K562 (cell line): ENCODE results near the gene FOXP3. TPM values are rescaled to one million over a fixed set of nuclear protein-coding genes. Genes with fewer than 3 reads are reported as not detected.

Experiments used
- ATAC-seq: fragments of 200-7000 bp; cut with Tn5 transposase; 3 replicates; pipeline ENCODE4 v1.9.1; 2020; ENCODE audit warnings: moderate library complexity
- BruUV-seq: library from RNA; stranded (reverse); fragments of 400-500 nt; replicated peaks from 2 replicates; lab custom pipeline; 2021; lab: Mats Ljungman, UMichigan
- CTCF ChIA-PET: fragments of 300-600 bp; formaldehyde crosslinking; extraction: SDS; loops from one replicate; lab custom pipeline; 2021; ENCODE audit warnings: low intra/inter-chr PET ratio; lab: Yijun Ruan, JAX
- POLR2A ChIA-PET: fragments of 300-600, 350-650 bp; sonication (Branson Sonifier 250); formaldehyde crosslinking; extraction: SDS; loops from one replicate; lab custom pipeline; 2021; ENCODE audit warnings: antibody characterized with exemption, inconsistent platforms; lab: Yijun Ruan, JAX
- DNase-seq, 4 experiments: peaks; one replicate each; pipeline versions ENCODE4 v3.0.0 to v3.0.0-alpha.2; 2011 to 2018; ENCODE audit warnings: low spot score in 3 of 4, mixed read lengths in 3 of 4; ENCODE audit errors: extremely low read depth in 1 of 4
- FAIRE-seq: peaks from 2 replicates; lab custom pipeline; 2011; peaks lifted over from hg19 to GRCh38; lab: Jason Lieb, UNC
- H2AFZ ChIP-seq: 2 replicates; pipeline ENCODE4 v1.6.0; 2011; ENCODE audit warnings: low read depth, low read length, control low read depth, inconsistent platforms
- H3K27ac ChIP-seq: fragments of 200-600 bp; 3 replicates; pipeline ENCODE4 v1.8.0; 2011; ENCODE audit warnings: low read depth, mild to moderate bottlenecking, control low read depth, inconsistent platforms, low read length, moderate library complexity, mixed read lengths; ENCODE audit errors: extremely low read depth
- H3K27me3 ChIP-seq, 2 experiments: fragments of 300-600 bp in 1 of 2; 2 replicates in 1 of 2; 3 replicates in 1 of 2; pipeline versions ENCODE4 v1.6.0 to v1.8.0; 2011; ENCODE audit warnings: inconsistent platforms in 2 of 2, low read length in 2 of 2, mild to moderate bottlenecking in 1 of 2, mixed read lengths in 1 of 2, moderate library complexity in 1 of 2; ENCODE audit not compliant: control insufficient read depth in 2 of 2, insufficient read depth in 2 of 2
- H3K36me3 ChIP-seq: fragments of 300-600 bp; 3 replicates; pipeline ENCODE4 v1.8.0; 2011; ENCODE audit warnings: mild to moderate bottlenecking, low read length, inconsistent platforms; ENCODE audit not compliant: control insufficient read depth, insufficient read depth
- H3K4me1 ChIP-seq, 2 experiments: fragments of 200-600 bp in 1 of 2; replicated peaks in 1 of 2; 2 replicates in 1 of 2; 3 replicates in 1 of 2; pipeline versions ENCODE4 v1.5.1 to v1.8.0; 2011; ENCODE audit warnings: inconsistent platforms in 2 of 2, low read length in 2 of 2, mild to moderate bottlenecking in 1 of 2, mixed read lengths in 1 of 2, moderate library complexity in 1 of 2; ENCODE audit not compliant: control insufficient read depth in 2 of 2, insufficient read depth in 2 of 2
- H3K4me2 ChIP-seq: 2 replicates; pipeline ENCODE4 v1.6.1; 2011; ENCODE audit warnings: low read length, control low read depth, inconsistent platforms, mixed read lengths; ENCODE audit not compliant: insufficient read depth
- H3K4me3 ChIP-seq: fragments of 200-600 bp; sonication (generic), shearing (Covaris generic); 2 replicates; pipeline ENCODE4 v1.5.1; 2016; ENCODE audit warnings: control low read depth, inconsistent platforms
- H3K79me2 ChIP-seq: fragments of 200-600 bp; 3 replicates; pipeline ENCODE4 v1.8.0; 2011; ENCODE audit warnings: low read length, inconsistent platforms; ENCODE audit not compliant: control insufficient read depth, insufficient read depth
- H3K9ac ChIP-seq, 2 experiments: 2 replicates each; pipeline versions ENCODE4 v1.6.0 to v1.6.1; 2011; ENCODE audit warnings: low read depth in 2 of 2, low read length in 2 of 2, control low read depth in 1 of 2, inconsistent platforms in 1 of 2, mild to moderate bottlenecking in 1 of 2, mixed read lengths in 1 of 2; ENCODE audit not compliant: insufficient read depth in 1 of 2
- H3K9me1 ChIP-seq: one replicate; pipeline ENCODE4 v1.6.0; 2011; ENCODE audit warnings: inconsistent platforms, mild to moderate bottlenecking, low read length, moderate library complexity; ENCODE audit not compliant: control insufficient read depth, insufficient read depth
- H3K9me3 ChIP-seq: replicated peaks from 2 replicates; pipeline ENCODE4 v1.5.1; 2011; ENCODE audit warnings: low read depth, low read length, inconsistent platforms; ENCODE audit not compliant: control insufficient read depth, insufficient read depth
- H4K20me1 ChIP-seq: replicated peaks from 2 replicates; pipeline ENCODE4 v1.6.1; 2011; ENCODE audit warnings: low read length, inconsistent platforms, mixed read lengths; ENCODE audit not compliant: control insufficient read depth, insufficient read depth
- CHD1 ChIP-seq: fragments of 200-600 bp; sonication (generic); IDR thresholded peaks from one replicate; pipeline ENCODE4 v1.6.1; 2012; ENCODE audit warnings: mild to moderate bottlenecking, moderate library complexity, low read length, inconsistent platforms
- GATA2 ChIP-seq: sonication (generic); formaldehyde crosslinking; IDR thresholded peaks from 2 replicates; pipeline ENCODE4 v1.4.0; 2020; ENCODE audit warnings: mild to moderate bottlenecking, missing genetic modification reagents
- RAD51 ChIP-seq: fragments of 450-650 bp; IDR thresholded peaks from 2 replicates; pipeline ENCODE4 v1.7.1; 2016; ENCODE audit warnings: low read depth, mild to moderate bottlenecking, borderline replicate concordance
- WGBS: fragments of 100-300 bp; shearing (Covaris generic); methylation state at CpG from one replicate; pipeline ENCODE4 v1.1.6; 2016; ENCODE audit warnings: low coverage, mixed read lengths; ENCODE audit not compliant: insufficient coverage; ENCODE audit errors: missing lambda C conversion rate; 5-methylcytosine and 5-hydroxymethylcytosine counted together
- in situ Hi-C: fragments of 300-500 bp; cut with MboI; formaldehyde crosslinking; loops from 4 replicates; pipeline ENCODE4 v1.15.0; 2018; ENCODE audit warnings: inconsistent platforms, mixed read lengths
- intact Hi-C: fragments of 100-400 bp; cut with micrococcal nuclease; formaldehyde crosslinking; loops from 2 replicates; pipeline ENCODE4 v1.14.2; 2022
- polyA plus RNA-seq, 8 experiments: library from polyadenylated mRNA; depleted of rRNA in 4 of 8; stranded (reverse) in 5 of 8; unstranded in 3 of 8; fragments of >200 nt; fragmentation: Nextera tagmentation in 2 of 8; fragmentation: Illumina TruSeq in 1 of 8; extraction: Ambion mirVana in 2 of 8; extraction: Trizol in 1 of 8; gene quantifications; 2 replicates each; pipeline versions ENCODE4 v1.2.1 to v1.2.3, GENCODE V29; 2011 to 2014; ENCODE audit warnings: inconsistent platforms in 1 of 8, missing spikeins in 1 of 8
- total RNA-seq, 7 experiments: library from RNA; depleted of rRNA in 6 of 7; stranded (reverse); fragments of >200 nt in 6 of 7; fragmentation: Illumina TruSeq in 2 of 7; extraction: Trizol in 2 of 7; gene quantifications; 2 replicates each; pipeline versions ENCODE4 v1.2.1 to v1.2.3, GENCODE V29; 2011 to 2021; ENCODE audit warnings: low replicate concordance in 1 of 7
- TF ChIP-seq, protein P1 (sequence below): conservative IDR thresholded peaks from 2 replicates; pipeline ENCODE4 v1.6.1; 2011; ENCODE audit warnings: low read depth, mild to moderate bottlenecking, low read length; ENCODE audit not compliant: control insufficient read depth
- TF ChIP-seq, protein P2 (sequence below): fragments of 250-450 bp; sonication (Bioruptor Pico); IDR thresholded peaks from 2 replicates; pipeline ENCODE4 v1.5.0; 2021; ENCODE audit warnings: mild to moderate bottlenecking, moderate library complexity
- TF ChIP-seq, protein P3 (sequence below): fragments of 250-450 bp; sonication (Bioruptor Pico); IDR thresholded peaks from 2 replicates; pipeline ENCODE4 v1.4.0; 2020
- TF ChIP-seq, protein P4 (sequence below): fragments of 450-650 bp; IDR thresholded peaks from 2 replicates; pipeline ENCODE4 v1.6.1; 2016; ENCODE audit warnings: missing biosample characterization, missing genetic modification characterization

The FOXP3 gene
- total and polyA plus RNA-seq, 9 of the 15 experiments (the other 6 are each of a cell fraction or from before 2014, with no cell fraction given): 0.04 to 0.24 (median 0.07) TPM; not detected in 4

DNA sequence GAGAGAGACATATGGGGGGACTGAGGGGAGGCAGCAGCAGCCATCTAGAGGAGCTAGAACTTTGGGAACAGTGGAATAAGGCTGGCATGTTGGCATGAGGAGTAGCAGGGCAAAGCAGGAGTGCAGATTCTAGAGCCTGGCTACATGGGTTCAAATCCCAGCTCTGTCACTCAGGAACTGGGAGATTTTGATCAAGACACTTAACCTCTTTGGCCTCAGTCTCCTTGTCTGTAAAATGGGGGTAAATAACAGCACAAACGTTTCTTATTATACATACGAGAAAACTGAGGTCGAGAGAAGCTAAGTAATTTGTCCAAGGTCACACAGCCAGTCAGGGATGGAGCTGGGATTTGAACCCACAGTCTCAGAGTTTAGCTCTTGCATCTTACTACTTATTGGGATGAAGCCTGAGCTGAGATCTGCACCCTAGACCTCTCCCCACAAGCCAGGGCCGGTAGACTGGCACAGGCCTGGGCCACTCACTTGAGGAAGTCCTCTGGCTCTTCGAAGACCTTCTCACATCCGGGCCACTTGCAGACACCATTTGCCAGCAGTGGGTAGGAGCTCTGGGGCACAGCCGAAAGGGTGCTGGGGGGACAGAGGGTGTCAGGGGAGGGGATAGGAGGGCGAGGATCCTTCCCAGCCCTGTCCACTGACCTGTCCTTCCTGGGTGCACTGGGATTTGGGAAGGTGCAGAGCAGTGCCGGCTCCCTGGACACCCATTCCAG is 8.1 kb downstream of the FOXP3 start (continued):
- TF ChIP-seq, protein P1, sequence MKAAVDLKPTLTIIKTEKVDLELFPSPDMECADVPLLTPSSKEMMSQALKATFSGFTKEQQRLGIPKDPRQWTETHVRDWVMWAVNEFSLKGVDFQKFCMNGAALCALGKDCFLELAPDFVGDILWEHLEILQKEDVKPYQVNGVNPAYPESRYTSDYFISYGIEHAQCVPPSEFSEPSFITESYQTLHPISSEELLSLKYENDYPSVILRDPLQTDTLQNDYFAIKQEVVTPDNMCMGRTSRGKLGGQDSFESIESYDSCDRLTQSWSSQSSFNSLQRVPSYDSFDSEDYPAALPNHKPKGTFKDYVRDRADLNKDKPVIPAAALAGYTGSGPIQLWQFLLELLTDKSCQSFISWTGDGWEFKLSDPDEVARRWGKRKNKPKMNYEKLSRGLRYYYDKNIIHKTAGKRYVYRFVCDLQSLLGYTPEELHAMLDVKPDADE: no peak
- no peak for TF ChIP-seq GATA2 (CRISPR knock-in tag)

DNA sequence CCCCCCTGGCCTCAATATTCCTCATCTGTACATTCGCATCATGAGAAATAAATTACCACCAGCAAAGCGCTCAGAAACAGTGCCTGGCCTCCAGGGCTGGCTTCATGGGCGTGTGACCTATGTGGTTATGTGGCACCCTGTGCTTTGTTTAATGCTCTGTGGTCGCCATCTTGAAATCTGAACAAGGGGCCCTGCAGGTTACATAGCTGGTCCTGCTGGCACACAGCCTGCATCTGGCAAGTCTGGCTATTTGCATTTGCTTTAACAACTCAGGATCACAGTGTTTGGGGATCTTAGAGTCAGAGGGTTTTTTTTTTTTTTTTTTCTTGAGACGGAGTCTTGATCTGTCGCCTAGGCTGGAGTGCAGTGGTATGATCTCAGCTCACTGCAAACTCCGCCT is 9.9 kb downstream of the FOXP3 start:
- peaks cover 0 to 20% of the 10 kb centered on the region in 2 experiments; a peak in 2 of 5 replicates for H3K4me1 ChIP-seq
- no peak overlapping the region for H3K4me3 ChIP-seq
- ChIA-PET POLR2A (interaction anchor here (1.4 to 1.6 kb wide), 2 partner anchors 14 to 64 kb away, joined by 3 to 7 read pairs; no protein-coding TSS in a partner anchor), CTCF (no interaction called here)
- FAIRE-seq (peak; percentile 23), ATAC-seq (no peak), DNase-seq (no peak)
- H3K36me3 ChIP-seq: peaks cover 5% of the 10 kb centered on the region; the same call in 1 of the 3 replicates
- BruUV-seq: no TSS peak
- no peak overlapping the region for H2AFZ ChIP-seq
- no peak overlapping the region for H3K9ac ChIP-seq
- WGBS: 44% methylated on average over 4 of the region's 7 CpGs
- no peaks in the 10 kb centered on the region for H3K9me3 ChIP-seq
- H3K27me3 ChIP-seq: no peaks in the 10 kb centered on the region
- intact Hi-C loops (no loop called here), in situ Hi-C loops (no loop called here)
- H4K20me1 ChIP-seq: no peaks in the 10 kb centered on the region
- H3K79me2 ChIP-seq: no peaks in the 10 kb centered on the region
- H3K4me2 ChIP-seq: no peak overlapping the region
- no peaks in the 10 kb centered on the region for H3K9me1 ChIP-seq
- no peak overlapping the region for H3K27ac ChIP-seq
- TF ChIP-seq RAD51: no peak
- TF ChIP-seq, protein P2, sequence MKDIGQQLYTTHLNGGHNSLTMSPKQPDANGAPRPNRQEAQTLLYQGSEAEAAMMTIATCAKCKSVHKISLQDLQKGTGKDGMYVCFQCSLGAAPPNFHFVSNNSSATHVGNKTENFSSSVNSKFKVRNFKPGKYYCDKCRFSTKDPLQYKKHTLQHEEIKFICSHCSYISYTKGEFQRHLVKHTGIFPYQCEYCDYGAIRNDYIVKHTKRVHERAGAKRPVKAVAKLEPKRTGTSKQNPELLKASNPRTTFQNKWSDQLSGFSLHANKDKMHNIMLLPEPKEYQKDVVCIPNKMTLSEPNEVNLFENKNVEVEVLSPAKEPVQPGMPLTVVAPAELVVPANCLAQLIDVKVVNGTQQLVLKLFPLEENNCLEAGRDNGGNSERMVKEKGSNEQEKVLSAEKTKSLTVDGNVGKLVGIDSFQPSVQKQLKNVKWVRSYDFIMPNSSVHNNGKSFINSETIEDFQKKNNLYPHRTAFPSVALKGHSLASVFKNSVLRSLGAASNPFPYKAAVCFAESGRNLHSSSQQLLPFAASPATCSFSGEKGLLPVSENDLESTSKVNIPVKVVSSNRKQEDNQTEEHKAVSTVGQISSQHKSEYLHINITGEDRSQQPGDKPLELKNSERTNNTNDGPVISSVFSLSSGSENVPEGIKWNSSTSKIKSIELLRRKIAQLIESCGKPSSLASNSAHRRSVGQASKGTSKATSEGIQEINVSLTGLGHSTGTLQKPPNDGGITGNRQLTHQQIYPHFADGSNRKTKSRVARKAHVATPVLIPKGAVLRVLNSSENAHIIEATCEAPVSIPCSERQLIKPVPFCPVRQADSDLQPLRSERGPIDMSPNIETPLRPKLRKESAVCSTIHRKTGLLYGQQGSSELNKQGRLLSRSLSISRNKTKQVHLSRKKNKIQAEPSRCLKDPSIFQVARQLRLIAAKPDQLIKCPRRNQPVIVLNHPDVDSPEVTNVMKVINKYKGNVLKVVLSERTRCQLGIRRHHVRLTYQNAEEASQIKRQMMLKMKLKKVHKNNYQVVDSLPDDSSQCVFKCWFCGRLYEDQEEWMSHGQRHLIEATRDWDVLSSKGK: no peak
- TF ChIP-seq, protein P3, sequence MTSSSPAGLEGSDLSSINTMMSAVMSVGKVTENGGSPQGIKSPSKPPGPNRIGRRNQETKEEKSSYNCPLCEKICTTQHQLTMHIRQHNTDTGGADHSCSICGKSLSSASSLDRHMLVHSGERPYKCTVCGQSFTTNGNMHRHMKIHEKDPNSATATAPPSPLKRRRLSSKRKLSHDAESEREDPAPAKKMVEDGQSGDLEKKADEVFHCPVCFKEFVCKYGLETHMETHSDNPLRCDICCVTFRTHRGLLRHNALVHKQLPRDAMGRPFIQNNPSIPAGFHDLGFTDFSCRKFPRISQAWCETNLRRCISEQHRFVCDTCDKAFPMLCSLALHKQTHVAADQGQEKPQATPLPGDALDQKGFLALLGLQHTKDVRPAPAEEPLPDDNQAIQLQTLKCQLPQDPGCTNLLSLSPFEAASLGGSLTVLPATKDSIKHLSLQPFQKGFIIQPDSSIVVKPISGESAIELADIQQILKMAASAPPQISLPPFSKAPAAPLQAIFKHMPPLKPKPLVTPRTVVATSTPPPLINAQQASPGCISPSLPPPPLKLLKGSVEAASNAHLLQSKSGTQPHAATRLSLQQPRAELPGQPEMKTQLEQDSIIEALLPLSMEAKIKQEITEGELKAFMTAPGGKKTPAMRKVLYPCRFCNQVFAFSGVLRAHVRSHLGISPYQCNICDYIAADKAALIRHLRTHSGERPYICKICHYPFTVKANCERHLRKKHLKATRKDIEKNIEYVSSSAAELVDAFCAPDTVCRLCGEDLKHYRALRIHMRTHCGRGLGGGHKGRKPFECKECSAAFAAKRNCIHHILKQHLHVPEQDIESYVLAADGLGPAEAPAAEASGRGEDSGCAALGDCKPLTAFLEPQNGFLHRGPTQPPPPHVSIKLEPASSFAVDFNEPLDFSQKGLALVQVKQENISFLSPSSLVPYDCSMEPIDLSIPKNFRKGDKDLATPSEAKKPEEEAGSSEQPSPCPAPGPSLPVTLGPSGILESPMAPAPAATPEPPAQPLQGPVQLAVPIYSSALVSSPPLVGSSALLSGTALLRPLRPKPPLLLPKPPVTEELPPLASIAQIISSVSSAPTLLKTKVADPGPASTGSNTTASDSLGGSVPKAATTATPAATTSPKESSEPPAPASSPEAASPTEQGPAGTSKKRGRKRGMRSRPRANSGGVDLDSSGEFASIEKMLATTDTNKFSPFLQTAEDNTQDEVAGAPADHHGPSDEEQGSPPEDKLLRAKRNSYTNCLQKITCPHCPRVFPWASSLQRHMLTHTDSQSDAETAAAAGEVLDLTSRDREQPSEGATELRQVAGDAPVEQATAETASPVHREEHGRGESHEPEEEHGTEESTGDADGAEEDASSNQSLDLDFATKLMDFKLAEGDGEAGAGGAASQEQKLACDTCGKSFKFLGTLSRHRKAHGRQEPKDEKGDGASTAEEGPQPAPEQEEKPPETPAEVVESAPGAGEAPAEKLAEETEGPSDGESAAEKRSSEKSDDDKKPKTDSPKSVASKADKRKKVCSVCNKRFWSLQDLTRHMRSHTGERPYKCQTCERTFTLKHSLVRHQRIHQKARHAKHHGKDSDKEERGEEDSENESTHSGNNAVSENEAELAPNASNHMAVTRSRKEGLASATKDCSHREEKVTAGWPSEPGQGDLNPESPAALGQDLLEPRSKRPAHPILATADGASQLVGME (CRISPR knock-in tag): no peak
- TF ChIP-seq, protein P4, sequence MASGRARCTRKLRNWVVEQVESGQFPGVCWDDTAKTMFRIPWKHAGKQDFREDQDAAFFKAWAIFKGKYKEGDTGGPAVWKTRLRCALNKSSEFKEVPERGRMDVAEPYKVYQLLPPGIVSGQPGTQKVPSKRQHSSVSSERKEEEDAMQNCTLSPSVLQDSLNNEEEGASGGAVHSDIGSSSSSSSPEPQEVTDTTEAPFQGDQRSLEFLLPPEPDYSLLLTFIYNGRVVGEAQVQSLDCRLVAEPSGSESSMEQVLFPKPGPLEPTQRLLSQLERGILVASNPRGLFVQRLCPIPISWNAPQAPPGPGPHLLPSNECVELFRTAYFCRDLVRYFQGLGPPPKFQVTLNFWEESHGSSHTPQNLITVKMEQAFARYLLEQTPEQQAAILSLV (tag): no peak
- TF ChIP-seq CHD1: no peak
